ENCODE measurements around the gene TRIM62.

DNA sequence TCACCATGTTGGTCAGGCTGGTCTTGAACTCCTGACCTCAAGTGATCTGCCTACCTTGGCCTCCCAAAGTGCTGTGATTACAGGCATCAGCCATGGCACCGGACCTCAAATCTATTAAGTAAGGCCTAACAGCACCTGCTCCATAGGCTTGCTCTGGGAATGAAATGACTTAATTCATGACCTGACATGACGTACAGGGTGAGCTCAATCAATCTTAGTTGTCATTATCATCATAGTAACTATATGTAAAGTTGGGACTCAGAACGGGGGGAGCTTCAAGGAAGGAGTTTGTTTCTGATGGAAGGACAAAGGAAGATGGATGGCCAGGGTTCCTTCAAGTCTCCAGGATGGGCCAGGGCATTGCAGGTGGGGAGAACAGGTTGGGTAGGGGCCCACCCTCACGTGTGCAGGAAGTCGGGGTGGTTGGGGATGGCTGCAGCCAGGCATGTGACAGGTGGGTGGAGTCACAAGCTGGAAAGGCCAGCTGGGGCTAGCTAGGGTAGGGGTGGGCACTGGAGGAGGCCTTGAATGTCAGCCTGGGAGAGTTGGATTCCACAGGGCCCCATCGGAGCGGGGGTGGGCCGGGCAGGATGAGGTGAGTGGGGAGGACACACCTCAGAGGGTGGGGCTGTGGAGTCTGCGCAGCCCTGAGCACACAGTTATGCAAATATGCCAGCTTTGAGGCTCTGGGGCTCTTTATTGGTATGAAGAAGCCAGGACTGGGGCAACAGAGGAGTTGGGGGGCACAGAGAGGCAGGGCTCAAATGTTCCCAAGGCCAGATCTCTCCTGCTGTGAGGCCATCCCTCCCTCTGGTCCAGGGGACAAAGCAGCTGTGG is 9.6 kb downstream of the TRIM62 start:
- TF ChIP-seq, protein P1, sequence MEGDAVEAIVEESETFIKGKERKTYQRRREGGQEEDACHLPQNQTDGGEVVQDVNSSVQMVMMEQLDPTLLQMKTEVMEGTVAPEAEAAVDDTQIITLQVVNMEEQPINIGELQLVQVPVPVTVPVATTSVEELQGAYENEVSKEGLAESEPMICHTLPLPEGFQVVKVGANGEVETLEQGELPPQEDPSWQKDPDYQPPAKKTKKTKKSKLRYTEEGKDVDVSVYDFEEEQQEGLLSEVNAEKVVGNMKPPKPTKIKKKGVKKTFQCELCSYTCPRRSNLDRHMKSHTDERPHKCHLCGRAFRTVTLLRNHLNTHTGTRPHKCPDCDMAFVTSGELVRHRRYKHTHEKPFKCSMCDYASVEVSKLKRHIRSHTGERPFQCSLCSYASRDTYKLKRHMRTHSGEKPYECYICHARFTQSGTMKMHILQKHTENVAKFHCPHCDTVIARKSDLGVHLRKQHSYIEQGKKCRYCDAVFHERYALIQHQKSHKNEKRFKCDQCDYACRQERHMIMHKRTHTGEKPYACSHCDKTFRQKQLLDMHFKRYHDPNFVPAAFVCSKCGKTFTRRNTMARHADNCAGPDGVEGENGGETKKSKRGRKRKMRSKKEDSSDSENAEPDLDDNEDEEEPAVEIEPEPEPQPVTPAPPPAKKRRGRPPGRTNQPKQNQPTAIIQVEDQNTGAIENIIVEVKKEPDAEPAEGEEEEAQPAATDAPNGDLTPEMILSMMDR (IDR thresholded peaks at IDR 0.05), result no peak
- TF ChIP-seq POLR2AphosphoS5 (IDR thresholded peaks at IDR 0.05) (no peak), POLR2A (IDR thresholded peaks at IDR 0.05) (no peak), EP300 (IDR thresholded peaks at IDR 0.05) (no peak)

All from suprapubic skin (tissue), 4 donors.